Renal pelvis (tissue), 4 donors: Measurements from ENCODE around the gene CNOT3. TPM values are rescaled to one million over a fixed set of nuclear protein-coding genes. Genes with fewer than 3 reads are reported as not detected.
"Not testable (repeated sequence)": the region's sequence is repeated elsewhere in the genome, so short reads cannot be mapped to it uniquely, and the experiment has no call there.

Experiments used
- DNase-seq: peaks from one replicate; pipeline ENCODE4 v3.0.0-alpha.2; 2013
- polyA plus RNA-seq, 3 donors: library from polyadenylated mRNA; unstranded; fragments of 120-200 nt; gene quantifications; one replicate each; pipeline ENCODE4 v1.2.1, GENCODE V29; 2013; ENCODE audit not compliant: insufficient read length in 3 of 3

Gene CNOT3
- polyA plus RNA-seq, 3 donors = 60.6 to 69.8 (median 69.0) TPM

DNA sequence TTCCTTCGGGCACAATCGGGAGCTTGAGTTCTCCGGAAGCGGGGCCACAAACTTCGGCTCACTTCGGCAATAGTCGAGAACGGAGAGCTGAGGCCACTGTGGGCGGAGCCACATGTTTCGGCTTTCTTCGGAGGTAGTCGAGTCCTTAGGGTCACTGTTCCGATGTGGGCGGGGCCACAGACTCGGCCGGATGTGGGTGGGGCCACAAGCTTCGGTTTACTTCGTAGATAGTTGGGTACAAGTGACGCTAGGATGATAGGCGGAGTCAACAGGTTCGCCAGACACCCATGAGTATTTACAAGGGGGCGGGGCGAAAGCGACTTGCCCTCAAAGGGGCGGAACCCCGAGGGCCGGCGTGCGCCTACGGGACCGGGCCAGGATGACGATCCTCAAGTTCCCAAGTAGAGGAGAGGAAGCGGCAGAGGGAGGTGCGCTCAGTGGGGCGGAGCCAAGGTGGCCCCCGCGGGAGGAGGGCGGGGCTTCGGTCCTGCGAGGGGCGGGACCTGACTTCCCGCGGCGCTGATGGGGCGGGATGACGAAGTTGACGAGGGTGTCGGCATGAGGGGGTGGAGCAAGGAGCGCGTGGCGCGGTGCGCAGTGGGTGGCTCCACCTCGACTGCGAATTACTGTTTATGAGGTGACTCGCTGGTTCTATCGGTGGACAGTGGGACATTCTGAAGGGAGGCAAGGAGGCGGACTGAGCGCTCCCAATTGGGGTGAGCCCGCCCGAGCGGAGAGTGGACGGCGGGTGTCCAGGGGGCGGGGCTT, 52.4 kb downstream of the CNOT3 start:
- DNase-seq = peak; percentile 100

GRCh38 chr19:54190503-54191010, 53.0 kb downstream of the CNOT3 start:
- peak; percentile 99 for DNase-seq

DNA sequence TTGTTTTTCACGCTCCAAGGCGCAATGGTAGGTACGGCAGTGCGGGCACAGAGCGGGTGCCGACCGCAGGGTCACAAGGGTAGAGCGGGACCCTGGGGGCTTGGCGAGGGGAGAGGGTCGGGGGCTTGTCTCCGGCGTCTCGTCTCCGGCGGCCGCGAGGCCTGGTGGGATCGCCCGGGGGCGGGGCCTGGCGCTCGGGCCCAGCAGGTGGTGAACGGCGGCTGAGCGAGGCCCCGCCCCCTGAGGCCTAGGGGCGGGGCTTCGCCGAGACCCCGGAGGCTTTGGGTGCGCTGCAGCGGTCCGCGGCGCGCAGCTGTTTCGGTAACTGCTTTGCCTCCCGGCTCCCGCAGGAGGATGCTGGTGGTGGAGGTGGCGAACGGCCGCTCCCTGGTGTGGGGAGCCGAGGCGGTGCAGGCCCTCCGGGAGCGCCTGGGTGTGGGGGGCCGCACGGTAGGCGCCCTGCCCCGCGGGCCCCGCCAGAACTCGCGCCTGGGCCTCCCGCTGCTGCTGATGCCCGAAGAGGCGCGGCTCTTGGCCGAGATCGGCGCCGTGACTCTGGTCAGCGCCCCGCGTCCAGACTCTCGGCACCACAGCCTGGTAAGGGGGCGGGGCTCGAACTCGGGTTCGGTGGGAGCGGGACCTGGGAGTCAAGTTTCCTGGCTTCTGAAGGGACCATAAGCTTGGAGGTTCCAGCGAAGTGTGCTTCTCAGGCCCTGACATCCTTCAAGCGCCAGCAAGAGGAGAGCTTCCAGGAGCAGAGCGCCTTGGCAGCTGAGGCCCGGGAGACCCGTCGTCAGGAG, 53.6 kb downstream of the CNOT3 start, which contains the start of gene TSEN34:
Gene TSEN34, plus strand, starts transcription at position 298 of the 800 bp plus-strand sequence. Its CDS starts 57 bp downstream, at position 355.
- DNase-seq = peak; percentile 90

DNA sequence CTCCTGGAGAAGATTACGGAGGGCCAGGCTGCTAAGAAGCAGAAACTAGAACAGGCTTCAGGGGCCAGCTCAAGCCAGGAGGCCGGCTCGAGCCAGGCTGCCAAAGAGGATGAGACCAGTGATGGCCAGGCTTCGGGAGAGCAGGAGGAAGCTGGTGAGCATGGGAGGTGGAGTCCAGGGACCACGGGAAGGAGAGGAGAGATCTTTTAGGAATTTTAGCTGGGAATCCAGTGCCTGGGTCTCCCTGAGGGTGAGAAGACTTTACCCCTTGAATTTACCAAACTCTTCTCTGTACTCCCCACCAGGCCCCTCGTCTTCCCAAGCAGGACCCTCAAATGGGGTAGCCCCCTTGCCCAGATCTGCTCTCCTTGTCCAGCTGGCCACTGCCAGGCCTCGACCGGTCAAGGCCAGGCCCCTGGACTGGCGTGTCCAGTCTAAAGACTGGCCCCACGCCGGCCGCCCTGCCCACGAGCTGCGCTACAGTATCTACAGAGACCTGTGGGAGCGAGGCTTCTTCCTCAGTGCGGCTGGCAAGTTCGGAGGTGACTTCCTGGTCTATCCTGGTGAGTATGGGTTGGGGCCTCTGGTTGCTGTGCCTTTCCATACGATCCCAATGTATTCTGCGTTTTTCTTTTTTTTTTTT, 54.4 kb downstream of the CNOT3 start:
- DNase-seq = no peak

- DNase-seq = no peak
Measured at GRCh38 chr19:54193011-54193410, 55.4 kb downstream of the CNOT3 start.

DNA sequence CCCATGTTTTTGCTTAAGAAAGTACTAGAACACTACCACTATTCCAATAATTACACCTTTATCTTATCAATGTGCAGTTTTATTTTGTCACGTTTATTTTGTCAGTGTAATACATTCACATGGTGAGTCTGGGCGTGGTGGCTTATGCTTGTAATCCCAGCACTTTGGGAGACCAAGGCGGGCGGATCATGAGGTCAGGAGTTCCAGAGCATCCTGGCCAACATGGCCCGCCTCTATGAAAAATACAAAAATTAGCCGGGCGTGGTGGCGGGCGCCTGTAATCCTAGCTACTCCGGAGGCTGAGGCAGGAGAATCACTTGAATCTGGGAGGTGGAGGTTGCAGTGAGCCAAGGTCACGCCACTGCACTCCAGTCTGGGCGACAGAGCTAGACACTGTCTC, 56.9 kb downstream of the CNOT3 start:
- DNase-seq = not testable (repeated sequence)

GRCh38 chr19:54196536-54196935, 59.0 kb downstream of the CNOT3 start:
- no peak for DNase-seq

DNA sequence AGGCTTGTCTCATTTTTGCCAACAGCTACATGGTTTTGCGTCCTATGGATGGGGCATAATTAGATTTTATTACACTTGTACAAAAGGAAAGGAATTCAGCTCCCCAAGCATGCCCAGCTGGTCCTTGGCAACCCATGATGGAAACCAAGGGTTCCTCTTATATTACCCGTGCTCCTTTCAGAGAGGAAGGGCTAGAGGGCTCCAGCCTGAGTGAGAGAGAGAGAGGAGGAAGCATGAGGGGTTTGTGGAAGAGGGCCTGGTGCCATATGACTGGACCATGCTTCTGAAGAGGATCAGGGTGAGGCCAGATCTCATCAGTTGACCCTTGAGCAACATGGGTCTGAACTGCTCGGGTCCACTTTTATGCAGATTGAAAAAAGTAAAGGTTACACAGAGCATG, 59.6 kb downstream of the CNOT3 start:
- DNase-seq = no peak

DNA sequence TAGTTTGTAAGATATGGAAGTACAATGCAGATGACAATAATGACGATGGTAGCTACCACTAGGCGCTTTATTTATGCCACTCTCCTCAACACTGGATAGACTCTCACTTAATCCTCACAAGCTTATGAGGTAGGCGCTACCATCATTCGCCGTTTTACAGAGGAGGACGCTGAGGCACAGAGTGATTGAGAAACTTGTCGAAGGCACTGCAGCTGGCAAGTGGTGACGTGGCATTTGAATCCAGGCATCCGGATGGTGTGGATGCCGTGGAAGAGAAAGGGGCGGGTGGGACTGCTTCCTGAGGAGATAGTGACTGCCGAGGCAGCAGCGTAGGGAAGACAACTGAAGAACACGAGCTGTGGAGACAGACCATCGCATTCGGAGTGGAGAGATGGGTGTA, 61.8 kb downstream of the CNOT3 start:
- no peak for DNase-seq

GRCh38 chr19:54201172-54201701, 63.7 kb downstream of the CNOT3 start:
- DNase-seq = no peak

DNA sequence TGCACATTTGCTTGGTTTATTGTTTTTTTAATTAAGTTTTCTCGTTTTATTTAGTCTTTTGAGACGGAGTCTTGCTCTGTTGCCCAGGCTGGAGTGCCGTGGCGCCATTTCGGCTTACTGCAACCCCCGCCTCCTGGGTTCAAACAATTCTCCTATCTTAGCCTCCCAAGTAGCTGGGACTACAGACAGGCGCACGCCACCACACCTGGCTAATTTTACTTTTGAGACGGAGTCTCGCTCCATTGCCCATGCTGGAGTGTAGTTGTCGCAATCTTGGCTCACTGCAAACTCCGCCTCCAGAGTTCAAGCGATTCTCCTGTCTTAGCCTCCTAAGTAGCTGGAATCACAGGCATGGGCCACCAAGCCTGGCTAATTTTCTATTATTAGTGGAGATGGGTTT, 64.4 kb downstream of the CNOT3 start:
- no peak for DNase-seq

DNA sequence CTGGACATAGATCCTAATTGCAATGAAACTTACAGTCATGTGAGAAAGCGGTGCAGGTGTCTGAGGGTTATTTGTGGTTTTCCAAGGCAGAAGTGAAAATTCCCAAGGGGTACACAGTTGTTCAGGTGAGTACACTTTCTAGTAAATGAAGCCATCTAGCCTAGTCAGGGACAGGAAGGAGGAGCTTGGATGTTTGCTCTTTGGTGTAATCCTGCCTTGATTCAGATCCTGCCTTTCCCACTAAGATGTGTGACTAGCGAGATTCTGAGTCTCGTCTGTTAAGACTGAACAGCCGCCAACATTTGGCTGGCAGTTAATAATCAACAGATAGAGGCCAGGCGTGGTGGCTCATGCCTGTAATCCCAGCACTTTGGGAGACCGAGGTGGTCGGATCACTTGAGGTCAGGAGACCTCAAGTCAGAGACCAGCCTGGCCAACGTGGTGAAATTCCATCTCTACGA, 65.6 kb downstream of the CNOT3 start:
- no peak for DNase-seq

DNA sequence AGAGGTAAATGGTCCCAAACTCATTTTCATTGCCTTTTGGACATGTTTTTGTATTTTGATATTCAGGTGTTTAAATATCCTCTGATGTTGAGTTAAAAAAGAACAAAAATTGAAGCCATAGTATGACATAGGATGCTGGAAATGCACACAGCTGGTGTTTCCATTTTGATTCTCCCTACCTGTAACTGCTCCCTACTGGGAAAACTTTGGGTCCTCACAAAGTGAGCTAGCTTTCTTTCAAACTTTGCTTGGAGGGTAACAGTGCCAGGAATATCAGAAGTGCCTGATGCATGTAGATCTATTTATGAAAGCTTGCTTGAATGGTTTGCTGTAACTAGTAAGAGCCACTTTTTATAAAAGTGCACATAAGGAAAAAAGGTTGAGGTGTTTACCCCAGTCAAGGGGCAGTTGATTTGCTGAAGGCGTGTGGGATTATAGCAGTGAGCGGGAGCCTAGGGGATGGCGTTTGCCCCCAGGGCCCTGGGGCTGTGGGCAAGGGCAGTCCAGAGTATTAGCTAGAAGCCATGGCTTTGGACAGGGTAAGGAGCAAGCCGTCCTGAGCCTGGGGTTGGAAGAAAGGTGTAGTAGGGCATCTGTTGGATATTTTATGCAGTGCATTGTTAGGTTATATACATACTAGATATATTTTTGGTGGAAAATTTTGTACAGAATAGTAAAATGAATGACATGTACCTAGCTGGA, 67.4 kb downstream of the CNOT3 start:
- DNase-seq = no peak

Other genes with a start within 250 kb of the CNOT3 start
- gene CACNG7, start 228.5 kb upstream of the CNOT3 start, polyA plus RNA-seq = under 1 TPM; 0.36 to 0.70 (median 0.50) TPM
- gene CACNG8, start 174.8 kb upstream of the CNOT3 start, polyA plus RNA-seq = under 1 TPM; 0.19 to 0.49 (median 0.35) TPM
- gene CACNG6, start 146.1 kb upstream of the CNOT3 start, polyA plus RNA-seq = under 1 TPM; 0.65 to 0.88 (median 0.73) TPM
- gene VSTM1, start 73.9 kb upstream of the CNOT3 start, polyA plus RNA-seq = under 1 TPM in 1 of 3 donors, not detected in 2; 0.38 TPM
- under 1 TPM; 0.16 to 0.30 (median 0.21) TPM for gene TARM1, start 56.4 kb upstream of the CNOT3 start, polyA plus RNA-seq
- under 1 TPM; 0.27 to 0.40 (median 0.30) TPM for gene OSCAR, start 37.0 kb upstream of the CNOT3 start, polyA plus RNA-seq
- gene NDUFA3, start 34.9 kb upstream of the CNOT3 start, polyA plus RNA-seq = 100 to 1,000 TPM; 126 to 157 (median 156) TPM
- 10 to 100 TPM; 18.2 to 22.2 (median 21.9) TPM for gene TFPT, start 22.1 kb upstream of the CNOT3 start, polyA plus RNA-seq
- 10 to 100 TPM; 72.8 to 83.6 (median 74.5) TPM for gene PRPF31, start 22.0 kb upstream of the CNOT3 start, polyA plus RNA-seq
- gene LENG1, start 22.0 kb downstream of the CNOT3 start, polyA plus RNA-seq = 10 to 100 TPM in 1 of 3 donors, 1 to 10 TPM in 2; 8.2 to 10.4 (median 8.5) TPM
- gene TMC4, start 35.4 kb downstream of the CNOT3 start, polyA plus RNA-seq = 10 to 100 TPM; 33.3 to 38.4 (median 35.7) TPM
- 10 to 100 TPM; 74.1 to 97.8 (median 84.2) TPM for gene MBOAT7, start 51.8 kb downstream of the CNOT3 start, polyA plus RNA-seq
- gene TSEN34, start 53.5 kb downstream of the CNOT3 start, polyA plus RNA-seq = 10 to 100 TPM; 48.5 to 70.9 (median 67.9) TPM
- 1,000 to 10,000 TPM; 1,622 to 1,775 (median 1,767) TPM for gene RPS9, start 63.1 kb downstream of the CNOT3 start, polyA plus RNA-seq
- gene LILRB3, start 85.2 kb downstream of the CNOT3 start, polyA plus RNA-seq = 1 to 10 TPM; 1.6 to 2.4 (median 1.6) TPM
- under 1 TPM; 0.34 to 0.70 (median 0.53) TPM for gene LILRA6, start 105.0 kb downstream of the CNOT3 start, polyA plus RNA-seq
- gene LILRB5, start 119.5 kb downstream of the CNOT3 start, polyA plus RNA-seq = 1 to 10 TPM; 1.7 to 2.2 (median 2.1) TPM
- gene LILRB2, start 143.3 kb downstream of the CNOT3 start, polyA plus RNA-seq = 1 to 10 TPM in 2 of 3 donors, under 1 TPM in 1; 0.95 to 1.2 (median 1.0) TPM
- gene LILRA5, start 175.4 kb downstream of the CNOT3 start, polyA plus RNA-seq = under 1 TPM; 0.33 to 0.38 (median 0.37) TPM
- under 1 TPM in 1 of 3 donors, not detected in 2; 0.07 TPM for gene LILRA4, start 201.4 kb downstream of the CNOT3 start, polyA plus RNA-seq
- 1 to 10 TPM; 3.6 to 7.3 (median 4.3) TPM for gene LAIR1, start 227.2 kb downstream of the CNOT3 start, polyA plus RNA-seq